GM18511 (cell line): ENCODE data around the gene RHBG.
"Not testable (repeated sequence)": the region's sequence is repeated elsewhere in the genome, so short reads cannot be mapped to it uniquely, and the experiment has no call there.

Experiments used
- ATAC-seq: cut with Tn5 transposase; IDR thresholded peaks from one replicate; pipeline ENCODE4 v1.9.1; 2021; ENCODE audit warnings: mild to moderate bottlenecking, moderate library complexity; ENCODE audit not compliant: unreplicated experiment

RHBG gene

GRCh38 chr1:156368889-156369684, at the start of gene RHBG:
Gene RHBG (plus strand): TSS chr1:156369211. CDS start chr1:156369250, 39 bp downstream.
- ATAC-seq, result no peak

GRCh38 chr1:156319664-156320063, 49.3 kb upstream of the RHBG start:
- no peak for ATAC-seq

GRCh38 chr1:156320560-156320959, 48.5 kb upstream of the RHBG start:
- no peak for ATAC-seq

- not testable (repeated sequence) for ATAC-seq
Measured at GRCh38 chr1:156323179-156323578, 45.8 kb upstream of the RHBG start.

- no peak for ATAC-seq
Measured at GRCh38 chr1:156336242-156336641, 32.8 kb upstream of the RHBG start.

GRCh38 chr1:156337052-156337887, 31.7 kb upstream of the RHBG start:
- ATAC-seq, result no peak

- no peak for ATAC-seq
Measured at GRCh38 chr1:156337888-156338179, 31.2 kb upstream of the RHBG start.

- peak; percentile 94 for ATAC-seq
Measured at GRCh38 chr1:156338180-156338976, 30.6 kb upstream of the RHBG start, which contains the start of the genes CCT3 and TSACC. Gene CCT3 (minus strand): TSS chr1:156338292. CDS start chr1:156338184, 108 bp downstream. Gene TSACC (plus strand): TSS chr1:156338526. CDS start chr1:156339758, 1,232 bp downstream.

GRCh38 chr1:156342166-156342955, 26.6 kb upstream of the RHBG start:
- no peak for ATAC-seq

GRCh38 chr1:156344409-156344808, 24.6 kb upstream of the RHBG start:
- no peak for ATAC-seq

- not testable (repeated sequence) for ATAC-seq
Measured at GRCh38 chr1:156346035-156346434, 23.0 kb upstream of the RHBG start.

- no peak for ATAC-seq
Measured at GRCh38 chr1:156346636-156347035, 22.4 kb upstream of the RHBG start.

- ATAC-seq, result no peak
Measured at GRCh38 chr1:156347331-156347730, 21.7 kb upstream of the RHBG start.

GRCh38 chr1:156352481-156352880, 16.5 kb upstream of the RHBG start:
- ATAC-seq, result not testable (repeated sequence)

GRCh38 chr1:156356262-156356874, 12.6 kb upstream of the RHBG start:
- ATAC-seq, result no peak

GRCh38 chr1:156356875-156357534, 12.0 kb upstream of the RHBG start:
- peak; percentile 57 for ATAC-seq

GRCh38 chr1:156357977-156358376, 11.0 kb upstream of the RHBG start:
- ATAC-seq, result no peak

- ATAC-seq, result no peak
Measured at GRCh38 chr1:156358641-156359040, 10.4 kb upstream of the RHBG start.

GRCh38 chr1:156359249-156359648, 9.8 kb upstream of the RHBG start:
- no peak for ATAC-seq
